ENCODE measurements around the gene CDC14B.

- TF ChIP-seq CTCF (conservative IDR thresholded peaks at IDR 0.05; ENCODE audit: low read depth, low read length) (no peak), EZH2 (IDR thresholded peaks at IDR 0.05; ENCODE audit: borderline replicate concordance, low read depth, low read length, poor library complexity, severe bottlenecking) (no peak)
Observed at GRCh38 chr9:96503918-96504317, 115.7 kb downstream of the CDC14B start.

All from A673 (cell line).